ENCODE results near the gene STK32B.

The STK32B gene

DNA sequence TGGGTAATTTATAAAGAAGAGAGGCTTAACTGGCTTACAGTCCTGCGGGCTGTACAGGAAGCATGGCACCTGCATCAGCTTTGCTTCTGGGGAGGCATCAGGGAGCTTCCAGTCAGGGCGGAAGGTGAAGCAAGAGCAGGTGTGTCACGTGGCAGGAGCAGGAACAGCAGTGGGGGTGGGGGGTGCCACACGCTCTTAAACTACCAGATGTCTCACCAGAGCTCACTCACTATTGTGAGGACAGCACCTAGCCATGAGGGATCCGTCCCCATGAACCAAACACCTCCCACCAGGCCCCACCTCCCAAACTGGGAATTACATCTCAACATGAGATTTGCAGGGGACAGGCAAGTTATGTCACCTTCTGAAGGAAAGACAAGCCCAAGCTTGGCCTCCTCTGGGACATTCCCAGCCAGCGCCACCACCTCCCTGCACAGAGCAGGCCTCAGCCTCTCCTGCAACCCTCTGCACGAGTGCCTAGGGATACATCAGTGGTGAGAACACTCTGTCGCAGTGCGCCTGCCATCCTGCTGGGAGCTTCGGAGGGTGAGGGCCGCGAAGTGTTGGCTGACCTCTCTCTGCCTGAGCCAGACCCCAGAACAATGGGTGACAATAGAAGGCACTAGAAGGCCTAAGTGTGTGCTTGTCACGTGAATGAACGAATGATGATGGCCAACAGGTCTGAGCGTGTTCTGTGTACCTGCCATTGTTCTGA is 412.8 kb downstream of the STK32B start:
- DNase-seq: no peak

DNA sequence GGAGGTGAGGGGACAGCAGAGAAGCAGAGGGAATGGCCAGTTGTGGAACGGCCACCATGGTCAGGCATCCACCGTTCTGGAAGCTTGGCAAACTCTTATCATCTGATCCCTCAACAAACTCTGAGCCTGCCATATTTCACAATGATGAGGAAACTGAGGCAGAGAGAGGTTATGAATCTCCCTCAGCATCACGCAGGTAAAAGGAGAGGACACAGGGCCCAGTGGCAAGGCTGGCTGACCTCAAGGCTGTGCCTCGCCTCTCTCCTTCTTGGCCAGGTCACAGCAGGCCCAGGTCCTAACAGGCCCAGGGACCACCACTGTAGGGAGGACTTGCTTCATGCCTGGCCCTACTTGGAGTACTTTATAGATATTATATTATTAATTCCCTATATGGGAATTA is 414.2 kb downstream of the STK32B start:
- no peak for DNase-seq

DNA sequence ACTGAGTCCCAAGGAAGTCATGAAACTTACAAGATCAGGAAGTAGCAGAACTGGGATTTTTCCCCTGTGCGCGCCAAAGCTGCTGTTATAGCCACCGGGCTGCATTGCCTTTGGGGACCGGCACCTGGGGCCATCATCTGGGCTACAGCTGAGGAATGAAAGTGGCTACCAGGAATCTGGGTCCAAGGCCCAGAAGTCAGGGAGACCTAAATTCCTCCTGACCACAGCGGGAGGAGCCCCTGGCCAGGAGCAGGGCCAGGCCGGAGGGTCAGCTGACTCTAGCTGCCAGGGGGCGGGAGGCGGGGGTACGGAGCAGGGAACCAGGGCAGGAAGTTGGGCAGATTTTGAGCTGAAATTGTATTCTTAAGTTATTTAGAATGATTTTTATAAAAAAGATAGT is 414.7 kb downstream of the STK32B start:
- DNase-seq: no peak

DNA sequence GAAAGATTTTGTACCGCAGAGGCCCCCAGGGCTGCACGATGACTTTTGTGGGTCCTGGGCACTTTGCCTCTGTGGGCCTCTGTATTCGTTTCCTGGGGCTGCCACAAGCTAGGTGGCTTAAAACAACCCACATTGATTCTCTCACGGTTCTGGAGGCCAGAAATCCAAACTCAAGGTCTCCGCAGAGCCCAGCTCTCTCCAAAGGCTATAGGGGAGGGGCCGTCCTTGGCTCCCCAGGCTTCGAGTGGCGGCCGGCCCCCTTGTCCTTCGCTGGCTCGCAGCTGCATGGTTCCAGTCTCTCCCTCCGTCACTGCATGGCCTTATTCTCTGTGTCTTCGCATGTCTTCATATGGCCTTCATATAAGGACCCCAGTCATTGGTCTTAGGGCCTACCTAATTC is 415.8 kb downstream of the STK32B start:
- DNase-seq: no peak

DNA sequence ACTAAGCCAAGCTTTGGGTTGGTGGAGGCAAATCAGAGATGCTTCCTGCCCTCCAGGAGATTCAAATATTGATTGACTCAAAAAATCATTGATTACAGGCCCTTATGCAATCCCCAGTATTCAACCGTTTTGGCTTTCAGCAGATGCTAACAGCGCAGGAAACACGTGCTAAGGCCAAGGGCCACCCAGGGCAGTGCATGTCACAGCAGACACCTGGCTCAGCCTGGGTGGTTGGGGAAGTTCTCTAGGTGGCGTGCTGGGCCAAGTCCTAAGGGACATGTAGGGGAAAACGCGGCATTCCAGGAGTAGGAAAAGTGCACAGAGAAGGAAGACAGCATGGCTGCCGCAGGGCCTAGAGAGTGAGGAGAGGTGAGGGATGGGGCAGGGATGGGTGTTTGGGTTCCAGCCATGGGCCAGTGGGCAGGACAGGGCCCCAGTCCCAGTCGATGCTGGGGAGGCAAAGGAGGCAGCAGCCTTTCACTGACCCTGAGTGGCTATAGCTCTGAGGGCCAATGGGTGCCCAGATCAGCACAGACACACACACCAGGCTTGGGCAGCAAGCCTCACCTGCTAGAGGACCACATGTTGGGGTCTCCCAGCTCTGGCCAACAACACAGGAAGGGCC is 418.0 kb downstream of the STK32B start:
- DNase-seq: no peak

DNA sequence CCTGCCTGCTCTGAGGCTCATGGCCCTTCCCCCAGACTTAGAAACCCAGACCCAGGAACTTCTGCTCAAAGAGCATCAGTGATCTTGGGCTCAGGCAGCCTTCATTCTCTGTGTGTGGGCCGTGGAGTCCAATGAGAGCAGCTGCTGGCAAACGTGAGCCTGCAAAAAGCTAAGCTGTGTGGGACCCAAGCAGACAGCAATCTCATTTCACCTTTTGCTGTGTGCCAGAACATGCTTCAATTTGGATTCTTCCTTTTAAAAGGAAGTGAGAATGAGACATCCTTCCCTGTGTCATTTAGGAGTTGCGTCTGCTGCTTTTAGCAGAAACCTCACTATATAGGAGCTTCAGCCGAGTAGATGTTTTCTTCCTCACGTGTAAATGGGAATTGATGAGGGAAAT is 418.6 kb downstream of the STK32B start:
- no peak for DNase-seq

DNA sequence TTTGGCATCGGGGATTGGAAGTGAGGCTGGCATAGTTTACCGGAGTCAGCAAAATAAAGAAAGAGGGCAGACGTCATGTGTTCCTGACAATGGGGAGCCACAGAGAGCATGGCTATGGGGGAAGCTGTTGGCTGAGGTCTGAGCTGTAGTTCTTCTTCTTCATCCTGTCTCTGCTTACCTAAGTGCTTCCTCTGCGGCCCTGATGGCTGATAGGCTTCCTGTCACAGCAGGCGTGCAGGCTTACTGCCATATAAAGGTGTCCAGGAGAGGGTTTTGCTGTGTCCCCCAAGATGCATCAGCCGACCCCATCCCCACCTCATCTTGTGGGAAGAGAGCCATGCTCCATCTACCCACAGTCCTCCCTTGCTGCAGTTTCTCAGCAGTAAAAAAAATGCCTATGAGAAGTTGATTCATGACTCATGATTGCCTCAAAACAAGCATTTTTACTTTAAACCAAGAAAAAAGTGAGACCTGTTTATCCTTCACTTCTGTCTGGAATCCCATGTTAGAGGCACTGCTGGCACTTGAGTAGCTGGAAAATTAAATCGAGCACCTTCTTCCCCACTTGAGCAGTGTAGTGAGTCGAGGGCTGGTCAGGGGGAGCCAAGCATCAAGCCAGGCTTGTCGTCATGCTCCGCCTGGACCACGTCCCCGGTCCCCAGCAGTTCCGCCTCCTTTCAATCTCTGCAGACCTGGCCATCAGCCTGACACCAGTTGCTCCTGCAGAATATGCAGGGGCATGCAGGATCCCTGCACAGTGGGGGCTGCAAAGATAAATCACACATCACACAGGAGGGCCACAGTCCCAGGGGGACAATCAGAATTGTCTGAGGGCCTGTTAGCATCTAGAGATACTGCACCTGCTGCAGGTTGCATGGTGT is 419.3 kb downstream of the STK32B start:
- no peak for DNase-seq

DNA sequence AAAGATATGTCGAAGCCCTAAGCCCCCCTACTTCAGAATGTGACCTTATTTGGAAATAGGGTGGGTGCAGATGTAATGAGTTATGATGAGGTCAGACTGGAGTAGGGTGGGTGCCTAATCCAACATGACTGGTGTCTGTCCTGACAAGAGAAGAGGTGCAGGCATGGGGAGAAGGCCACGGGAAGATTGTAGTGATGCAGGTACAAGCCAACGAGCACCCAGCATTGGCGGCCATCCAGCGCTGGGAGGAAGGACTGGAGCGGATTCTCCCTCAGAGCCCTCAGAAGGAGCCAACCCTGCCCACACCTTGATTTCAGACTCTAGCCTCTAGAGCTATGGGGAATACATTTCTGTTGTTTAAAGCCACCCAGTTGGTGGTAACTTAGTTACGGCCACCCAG is 419.9 kb downstream of the STK32B start:
- no peak for DNase-seq

DNA sequence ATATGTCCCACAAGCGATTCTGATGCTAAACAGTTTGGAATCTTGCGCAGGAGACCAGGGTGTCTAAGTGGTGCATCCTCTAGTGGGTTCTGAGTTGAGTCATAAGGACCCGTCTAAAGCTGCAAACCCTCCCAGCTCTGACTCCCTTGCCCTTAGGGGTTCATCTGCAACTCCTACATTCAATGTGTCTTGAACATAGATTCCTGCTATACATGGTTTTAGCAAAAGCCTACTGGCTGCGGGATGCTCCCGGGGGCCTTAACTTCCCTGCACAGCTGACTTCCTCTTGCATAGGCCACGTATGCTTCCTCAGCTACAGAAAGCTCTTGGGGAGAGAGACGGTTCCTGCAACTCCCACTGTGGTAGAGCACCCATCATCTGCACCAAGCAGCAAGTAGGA is 420.4 kb downstream of the STK32B start:
- DNase-seq: no peak

DNA sequence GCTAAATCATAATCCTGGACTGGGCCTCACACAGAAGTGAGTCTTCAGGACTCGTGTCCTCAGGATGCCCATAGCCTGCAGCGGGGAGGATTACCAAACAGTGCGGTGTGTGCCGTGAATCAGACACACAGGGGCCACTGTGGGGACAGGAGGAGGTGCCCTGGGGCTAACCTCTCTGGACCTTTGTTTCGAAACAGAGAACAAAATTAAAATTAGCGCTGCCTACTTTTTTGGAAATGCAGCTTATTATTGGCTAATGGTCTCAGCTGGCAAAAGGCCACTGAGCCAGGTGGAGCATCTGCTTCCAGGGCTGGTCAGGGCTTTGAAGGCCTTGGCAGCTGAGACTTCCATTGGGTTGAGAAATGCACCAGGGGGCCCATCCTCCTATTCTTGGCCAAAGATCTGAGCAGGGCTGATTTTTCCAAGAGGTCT is 420.9 kb downstream of the STK32B start:
- no peak for DNase-seq

DNA sequence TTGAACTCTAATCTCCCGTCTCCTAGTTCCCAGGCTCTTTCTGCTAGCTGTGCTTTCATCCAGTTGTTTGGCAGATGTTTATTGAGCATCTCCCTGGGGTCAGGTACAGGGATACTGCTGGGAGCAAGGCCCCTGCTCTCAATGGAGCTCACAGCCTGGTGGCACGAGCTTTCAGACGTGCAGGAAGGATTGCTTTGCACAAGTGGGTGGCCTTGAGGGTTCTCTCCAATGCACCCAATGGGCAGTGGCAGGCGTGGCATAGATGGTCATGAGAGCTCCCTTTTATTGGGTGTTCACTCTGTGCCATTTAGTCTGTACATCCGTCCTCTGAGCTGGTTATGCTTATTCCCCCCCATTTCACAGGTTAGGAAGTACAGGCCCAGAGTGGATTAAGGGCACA is 421.8 kb downstream of the STK32B start:
- DNase-seq: no peak

DNA sequence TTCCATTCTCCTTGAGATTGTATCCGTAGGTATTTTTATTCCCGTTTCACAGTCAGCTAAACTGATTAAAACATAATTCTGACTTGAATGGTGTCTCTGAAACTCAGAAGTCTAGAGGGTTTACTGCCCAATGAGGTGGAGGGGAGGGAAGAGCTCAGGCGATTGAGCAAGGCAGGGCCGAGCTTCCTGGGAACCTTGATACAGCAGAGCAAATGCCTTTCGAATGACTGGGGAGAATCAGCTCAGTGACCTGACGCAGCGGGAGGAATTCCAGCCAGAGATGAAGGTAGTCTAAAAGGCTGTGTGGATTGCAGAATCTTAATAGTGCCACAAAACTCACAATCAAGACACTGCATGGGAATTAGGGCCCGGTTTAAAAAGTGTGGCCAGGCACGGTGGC is 423.5 kb downstream of the STK32B start:
- no peak for DNase-seq

DNA sequence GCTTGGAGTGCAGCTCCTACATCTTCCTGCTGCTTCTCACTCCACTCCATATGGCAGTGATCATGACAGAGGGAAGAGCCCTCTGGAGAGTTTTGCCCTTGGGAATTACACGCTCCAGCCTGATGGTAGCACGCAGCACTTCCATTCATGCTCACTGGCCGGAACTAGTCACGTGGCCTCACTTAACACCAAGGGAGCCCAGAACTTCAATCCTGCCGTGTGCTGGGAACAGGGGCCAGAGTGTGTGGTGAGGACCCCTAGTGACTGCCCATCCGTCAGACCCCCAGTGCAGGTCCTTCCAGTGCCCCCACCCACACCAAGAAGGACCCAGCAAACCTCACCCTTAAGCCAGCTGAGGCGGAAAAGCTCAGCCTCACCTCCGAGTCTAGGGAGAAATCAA is 426.3 kb downstream of the STK32B start:
- no peak for DNase-seq

DNA sequence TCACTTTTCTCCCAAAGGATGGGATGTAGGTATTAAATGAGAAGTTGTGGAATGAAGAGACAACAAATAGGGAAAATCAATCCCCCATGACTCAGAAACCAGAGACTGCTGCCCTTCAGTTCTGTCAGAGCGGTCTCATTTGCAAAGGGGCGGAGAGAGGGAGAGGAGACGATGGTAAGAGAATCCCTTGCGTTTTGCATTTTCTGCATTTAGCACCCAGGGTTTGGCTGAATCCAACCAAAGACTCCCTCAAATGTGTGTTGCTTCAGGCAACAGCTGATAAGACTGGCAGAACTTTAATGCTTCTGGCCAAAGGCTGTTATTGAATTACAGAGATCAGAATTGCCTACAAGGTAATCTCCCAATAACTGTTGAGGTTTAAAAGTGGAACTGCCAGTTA is 426.9 kb downstream of the STK32B start:
- DNase-seq: no peak

DNA sequence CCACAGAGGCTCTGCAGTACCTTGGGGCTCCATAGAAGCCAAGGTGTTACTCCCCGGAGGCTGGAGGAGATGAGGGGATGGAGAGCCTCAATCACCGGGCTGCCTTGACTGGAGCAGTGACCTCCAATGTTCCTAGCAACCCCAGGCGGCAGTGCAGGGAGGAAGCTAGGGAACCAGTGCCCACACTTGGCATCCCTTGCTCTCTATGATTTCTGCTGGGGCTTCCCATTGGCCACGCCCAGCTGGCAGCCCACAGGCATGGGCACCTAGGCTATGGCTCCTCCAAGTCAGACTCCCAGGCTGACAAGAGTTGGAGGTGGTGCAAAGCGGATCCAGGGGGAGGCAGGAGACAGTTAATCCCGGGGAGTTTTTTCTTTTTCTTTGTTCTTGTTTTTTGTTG is 427.4 kb downstream of the STK32B start:
- no peak for DNase-seq

DNA sequence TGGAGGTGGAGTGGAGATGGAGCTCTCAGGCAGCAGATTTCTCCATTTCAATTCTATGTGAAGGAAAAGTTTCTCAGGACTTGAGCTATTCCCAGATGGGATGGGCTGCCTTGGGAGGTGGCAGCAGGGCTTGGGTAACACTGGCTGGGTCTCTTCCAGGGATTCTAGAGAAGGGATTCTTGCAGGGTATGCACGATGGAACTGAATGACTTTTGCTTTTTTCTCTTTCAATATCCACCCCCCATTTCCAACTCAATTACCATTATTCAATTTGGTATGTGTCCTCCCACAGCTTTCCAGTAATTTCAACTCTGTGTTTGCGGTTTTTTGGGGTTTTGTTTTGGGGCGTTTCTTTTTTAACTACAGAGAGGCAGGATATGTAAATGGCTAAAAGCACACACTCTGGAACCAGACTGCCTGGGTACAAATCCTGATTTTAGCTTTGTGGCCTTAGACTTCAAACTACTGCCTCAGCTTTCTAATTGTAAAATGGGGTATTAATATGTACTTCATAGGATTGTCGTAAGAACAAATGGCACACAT is 428.3 kb downstream of the STK32B start:
- no peak for DNase-seq

DNA sequence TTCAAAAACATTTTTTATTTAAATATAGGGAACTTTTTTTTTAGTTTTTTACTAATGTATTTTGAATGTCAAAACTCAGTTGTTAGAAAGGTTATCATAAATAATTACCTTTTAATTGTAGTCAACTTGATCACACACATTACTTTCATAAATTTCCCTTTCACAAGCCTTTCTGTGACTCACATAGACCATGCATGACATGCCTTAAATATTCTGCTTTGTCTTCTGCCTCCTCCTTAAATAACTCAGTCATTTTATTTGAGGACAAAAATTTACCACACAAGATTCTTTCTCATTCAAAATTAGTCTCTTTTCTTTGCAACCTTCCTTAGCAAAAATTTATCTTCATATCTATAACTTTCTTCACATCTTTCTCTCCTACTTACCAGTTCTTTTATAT is 437.1 kb downstream of the STK32B start:
- DNase-seq: no peak

DNA sequence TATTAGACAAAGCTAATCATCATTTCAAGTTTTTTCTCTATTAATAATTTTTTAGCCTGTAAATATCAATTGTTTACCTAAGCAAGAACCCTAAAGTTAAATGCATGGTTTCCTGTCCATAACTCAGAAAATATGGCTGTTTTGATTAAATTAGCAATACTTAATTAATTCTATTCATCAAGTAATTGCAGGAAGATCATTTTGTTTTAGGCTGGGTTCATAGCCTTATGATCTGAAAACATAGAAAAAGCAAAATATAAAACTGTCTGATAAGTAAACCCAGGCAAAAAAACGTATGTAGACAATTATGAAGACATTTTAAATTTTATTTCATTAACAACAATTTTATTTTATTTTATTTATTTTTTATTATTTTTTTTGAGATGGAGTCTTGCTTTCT is 438.0 kb downstream of the STK32B start:
- DNase-seq: no peak

DNA sequence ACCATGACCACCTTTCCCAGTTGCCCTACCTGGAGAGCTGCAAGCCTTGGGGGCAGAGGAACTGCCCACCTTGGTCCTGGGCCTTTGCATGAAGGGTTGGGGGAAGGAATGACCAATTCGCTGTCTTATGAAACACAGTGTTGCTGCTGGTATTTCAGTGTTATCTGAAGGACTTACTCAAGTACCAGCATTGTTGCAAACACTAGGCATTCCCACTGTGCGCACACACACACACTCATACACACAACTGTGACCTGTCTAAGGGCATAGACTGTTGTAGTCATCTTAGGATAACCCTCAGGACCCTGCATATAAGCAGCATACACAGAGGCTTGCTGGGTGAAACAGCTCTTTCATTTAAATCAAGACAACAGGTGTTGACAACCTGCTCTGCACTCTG is 446.2 kb downstream of the STK32B start:
- no peak for DNase-seq

DNA sequence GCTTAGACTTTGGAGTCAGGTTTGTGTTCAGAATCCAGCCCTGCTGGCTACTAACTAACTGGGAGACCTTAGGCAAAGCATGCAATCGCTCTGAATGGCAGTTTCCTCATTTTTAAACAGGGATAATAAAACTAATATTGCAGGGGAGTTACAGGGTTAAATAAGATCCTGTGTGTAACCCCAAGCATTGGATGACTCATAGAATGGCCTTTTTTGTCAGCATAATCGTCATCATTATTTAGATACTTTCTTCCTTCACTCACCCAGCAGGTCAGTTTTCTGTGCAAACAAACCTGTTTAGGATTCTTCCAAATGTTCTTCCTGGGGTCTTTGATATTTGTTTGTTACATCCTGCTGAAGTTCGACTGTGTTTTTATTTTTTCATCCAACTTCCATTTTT is 448.9 kb downstream of the STK32B start:
- no peak for DNase-seq

DNA sequence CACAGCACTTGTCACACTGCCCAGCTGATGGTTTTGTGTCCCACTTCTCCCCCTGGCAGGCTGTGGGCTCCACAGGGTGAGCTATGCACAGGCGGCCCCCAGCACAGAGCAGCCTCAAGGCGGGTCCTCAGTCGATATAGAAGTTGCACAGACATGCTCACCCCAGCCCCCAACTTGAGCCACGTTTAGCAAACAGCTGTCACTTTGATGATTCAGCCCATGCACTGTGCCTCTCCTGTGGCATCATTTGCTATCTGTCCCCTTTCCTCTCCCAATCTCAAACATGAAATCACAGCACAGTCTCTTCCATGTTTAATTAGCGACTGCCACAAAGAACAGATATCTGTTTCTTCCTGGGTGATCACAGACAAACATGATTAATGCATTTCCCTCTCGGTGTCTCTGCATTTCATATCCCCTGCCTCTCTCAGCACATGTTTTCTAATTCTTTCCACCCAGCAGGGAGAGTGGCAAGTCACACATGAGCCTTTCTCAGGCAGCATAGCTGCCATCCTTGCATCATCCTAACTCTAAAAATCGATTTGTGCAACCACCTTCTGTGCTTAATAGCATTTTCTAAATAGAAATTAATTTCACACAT is 452.2 kb downstream of the STK32B start:
- no peak for DNase-seq

DNA sequence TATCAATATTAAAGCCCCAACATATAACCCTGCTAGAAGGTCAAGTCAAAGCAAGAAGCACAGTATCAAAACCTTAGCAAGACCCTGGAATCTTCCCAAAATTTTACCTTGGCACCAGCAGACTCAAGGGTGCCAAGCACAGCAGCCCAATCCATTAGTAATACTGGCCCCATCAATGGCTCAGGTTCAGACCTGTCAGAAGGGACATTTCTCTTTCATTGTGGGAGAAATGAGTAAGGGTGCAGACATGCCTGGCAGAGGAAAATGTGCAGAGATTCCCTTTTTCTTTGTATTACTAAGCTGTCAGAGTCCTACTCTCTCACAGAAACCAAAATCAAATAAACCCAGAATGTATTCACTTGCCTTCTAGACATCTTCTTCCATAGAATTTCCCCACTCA is 453.2 kb downstream of the STK32B start:
- no peak for DNase-seq
